Measurements from ENCODE around the gene STIP1. TPM values are rescaled to one million over a fixed set of nuclear protein-coding genes. Genes with fewer than 3 reads are reported as not detected.

The STIP1 gene
- total RNA-seq, 3 donors from 2014 or later: 439 to 477 (median 457) TPM

- DNase-seq (no peak), ATAC-seq (no peak)
- peak overlapping the region; percentile 35 for H3K4me3 Mint-ChIP-seq
- no peaks in the 10 kb centered on the region for H3K27me3 Mint-ChIP-seq (ENCODE audit: low read depth)
- peaks cover 22% of the 10 kb centered on the region for H3K4me1 Mint-ChIP-seq (ENCODE audit: low read depth)
- H3K36me3 Mint-ChIP-seq (ENCODE audit: insufficient read depth): no peaks in the 10 kb centered on the region
- H3K9me3 Mint-ChIP-seq: no peaks in the 10 kb centered on the region
Measured at GRCh38 chr11:64248578-64248977, 62.6 kb downstream of the STIP1 start.

- Mint-ChIP-seq H3K4me3 (peak overlapping the region; percentile 35), H3K4me1 (ENCODE audit: low read depth) (peaks cover 18% of the 10 kb centered on the region), H3K36me3 (ENCODE audit: insufficient read depth) (no peaks in the 10 kb centered on the region), H3K9me3 (no peaks in the 10 kb centered on the region), H3K27me3 (ENCODE audit: low read depth) (no peaks in the 10 kb centered on the region)
- DNase-seq: no peak
- ATAC-seq: no peak
Measured at GRCh38 chr11:64249038-64249437, 63.1 kb downstream of the STIP1 start.

GRCh38 chr11:64249563-64250414, 63.8 kb downstream of the STIP1 start:
- Mint-ChIP-seq H3K9me3 (no peaks in the 10 kb centered on the region), H3K4me3 (peak overlapping the region; percentile 21), H3K36me3 (ENCODE audit: insufficient read depth) (no peaks in the 10 kb centered on the region), H3K27me3 (ENCODE audit: low read depth) (no peaks in the 10 kb centered on the region), H3K4me1 (ENCODE audit: low read depth) (peaks cover 15% of the 10 kb centered on the region)
- DNase-seq: no peak
- no peak for ATAC-seq

- Mint-ChIP-seq H3K27me3 (ENCODE audit: low read depth) (no peaks in the 10 kb centered on the region), H3K9me3 (no peaks in the 10 kb centered on the region), H3K4me1 (ENCODE audit: low read depth) (peaks cover 15% of the 10 kb centered on the region), H3K36me3 (ENCODE audit: insufficient read depth) (peaks cover 2% of the 10 kb centered on the region), H3K4me3 (peak overlapping the region; percentile 21)
- DNase-seq (no peak), ATAC-seq (no peak)
Measured at GRCh38 chr11:64250415-64251015, 64.5 kb downstream of the STIP1 start.

- peak; percentile 61 to 62 for ATAC-seq
- peaks cover 2% of the 10 kb centered on the region for H3K36me3 Mint-ChIP-seq (ENCODE audit: insufficient read depth)
Measured at GRCh38 chr11:64251016-64251752, 65.2 kb downstream of the STIP1 start, which contains the start of gene PLCB3. PLCB3 (plus strand) TSS chr11:64251530; CDS start chr11:64251650, 120 bp downstream.

GRCh38 chr11:64251753-64252002, 65.7 kb downstream of the STIP1 start:
- no peak for DNase-seq
- peaks cover 15% of the 10 kb centered on the region for H3K4me1 Mint-ChIP-seq (ENCODE audit: low read depth)
- peak overlapping the region; percentile 83 for H3K4me3 Mint-ChIP-seq
- ATAC-seq: no peak
- no peaks in the 10 kb centered on the region for H3K9me3 Mint-ChIP-seq
- H3K36me3 Mint-ChIP-seq (ENCODE audit: insufficient read depth): peaks cover 2% of the 10 kb centered on the region
- H3K27me3 Mint-ChIP-seq (ENCODE audit: low read depth): no peaks in the 10 kb centered on the region

More at GRCh38 chr11:64251016-64251752, 65.2 kb downstream of the STIP1 start, which contains the start of gene PLCB3:
- DNase-seq: peak; percentile 58
- Mint-ChIP-seq H3K4me3 (peak within 1 kb of the TSS; percentile 83), H3K27me3 (ENCODE audit: low read depth) (no peaks in the 10 kb centered on the region), H3K9me3 (no peaks in the 10 kb centered on the region), H3K4me1 (ENCODE audit: low read depth) (peaks cover 15% of the 10 kb centered on the region)

GRCh38 chr11:64252003-64252872, 66.3 kb downstream of the STIP1 start:
- peaks cover 15% of the 10 kb centered on the region for H3K4me1 Mint-ChIP-seq (ENCODE audit: low read depth)
- ATAC-seq (no peak), DNase-seq (no peak)
- H3K9me3 Mint-ChIP-seq: no peaks in the 10 kb centered on the region
- H3K4me3 Mint-ChIP-seq: peak overlapping the region; percentile 83
- no peaks in the 10 kb centered on the region for H3K27me3 Mint-ChIP-seq (ENCODE audit: low read depth)
- H3K36me3 Mint-ChIP-seq (ENCODE audit: insufficient read depth): peaks cover 2% of the 10 kb centered on the region

- DNase-seq (no peak), ATAC-seq (no peak)
- H3K9me3 Mint-ChIP-seq: no peaks in the 10 kb centered on the region
- no peak overlapping the region for H3K4me3 Mint-ChIP-seq
- no peaks in the 10 kb centered on the region for H3K27me3 Mint-ChIP-seq (ENCODE audit: low read depth)
- H3K36me3 Mint-ChIP-seq (ENCODE audit: insufficient read depth): peaks cover 2% of the 10 kb centered on the region
- H3K4me1 Mint-ChIP-seq (ENCODE audit: low read depth): peaks cover 13% of the 10 kb centered on the region
Measured at GRCh38 chr11:64253043-64253442, 67.1 kb downstream of the STIP1 start.

GRCh38 chr11:64253481-64253880, 67.5 kb downstream of the STIP1 start:
- DNase-seq (no peak), ATAC-seq (no peak)
- Mint-ChIP-seq H3K9me3 (no peaks in the 10 kb centered on the region), H3K4me3 (no peak overlapping the region), H3K4me1 (ENCODE audit: low read depth) (peaks cover 13% of the 10 kb centered on the region), H3K27me3 (ENCODE audit: low read depth) (no peaks in the 10 kb centered on the region), H3K36me3 (ENCODE audit: insufficient read depth) (peaks cover 2% of the 10 kb centered on the region)

Other genes starting within 250 kb of the STIP1 start
- 10 to 100 TPM; 12.1 to 16.9 (median 14.1) TPM for gene NAA40, start 247.2 kb upstream of the STIP1 start, total RNA-seq
- 100 to 1,000 TPM; 315 to 320 (median 319) TPM for gene COX8A, start 211.6 kb upstream of the STIP1 start, total RNA-seq
- 100 to 1,000 TPM in 2 of 3 donors, 10 to 100 TPM in 1; 98.0 to 103 (median 101) TPM for gene OTUB1, start 199.7 kb upstream of the STIP1 start, total RNA-seq
- not detected for gene FLRT1, start 150.2 kb upstream of the STIP1 start, total RNA-seq
- gene MACROD1, start 20.1 kb upstream of the STIP1 start, total RNA-seq: 10 to 100 TPM; 16.5 to 17.8 (median 17.1) TPM
- gene FERMT3, start 20.6 kb downstream of the STIP1 start, total RNA-seq: 100 to 1,000 TPM; 368 to 444 (median 399) TPM
- 10 to 100 TPM; 24.3 to 31.0 (median 28.6) TPM for gene TRPT1, start 40.0 kb downstream of the STIP1 start, total RNA-seq
- 10 to 100 TPM; 82.4 to 88.3 (median 86.1) TPM for gene NUDT22, start 40.1 kb downstream of the STIP1 start, total RNA-seq
- 10 to 100 TPM; 15.0 to 16.6 (median 16.1) TPM for gene DNAJC4, start 44.4 kb downstream of the STIP1 start, total RNA-seq
- gene VEGFB, start 48.4 kb downstream of the STIP1 start, total RNA-seq: 10 to 100 TPM; 41.5 to 75.6 (median 53.2) TPM
- gene FKBP2, start 54.9 kb downstream of the STIP1 start, total RNA-seq: 10 to 100 TPM; 43.3 to 48.9 (median 44.4) TPM
- gene PPP1R14B, start 60.8 kb downstream of the STIP1 start, total RNA-seq: 100 to 1,000 TPM; 417 to 505 (median 438) TPM
- 1 to 10 TPM; 6.2 to 8.2 (median 6.4) TPM for gene PLCB3, start 65.4 kb downstream of the STIP1 start, total RNA-seq
- gene BAD, start 98.5 kb downstream of the STIP1 start, total RNA-seq: 10 to 100 TPM; 27.6 to 38.8 (median 36.6) TPM
- gene GPR137, start 99.7 kb downstream of the STIP1 start, total RNA-seq: 10 to 100 TPM; 43.1 to 46.2 (median 43.9) TPM
- gene KCNK4, start 105.1 kb downstream of the STIP1 start, total RNA-seq: not detected
- gene CATSPERZ, start 114.2 kb downstream of the STIP1 start, total RNA-seq: not detected
- 10 to 100 TPM; 81.5 to 93.4 (median 89.3) TPM for gene ESRRA, start 119.4 kb downstream of the STIP1 start, total RNA-seq
- 100 to 1,000 TPM; 432 to 461 (median 438) TPM for gene TRMT112, start 131.4 kb downstream of the STIP1 start, total RNA-seq
- 10 to 100 TPM; 78.3 to 96.8 (median 81.0) TPM for gene PRDX5, start 131.9 kb downstream of the STIP1 start, total RNA-seq
- 10 to 100 TPM; 87.4 to 97.9 (median 96.2) TPM for gene CCDC88B, start 154.0 kb downstream of the STIP1 start, total RNA-seq
- 10 to 100 TPM; 43.3 to 49.9 (median 48.1) TPM for gene RPS6KA4, start 173.0 kb downstream of the STIP1 start, total RNA-seq

Data from activated T-cell treated with anti-CD3 and anti-CD28 coated beads, Interleukin-2, amount 50 U/mL, for 4 hours (primary cell).